B cell (primary cell): ENCODE results near the gene PPP1R8. TPM values are rescaled to one million over a fixed set of nuclear protein-coding genes. Genes with fewer than 3 reads are reported as not detected.
"Not testable (repeated sequence)": the region's sequence is repeated elsewhere in the genome, so short reads cannot be mapped to it uniquely, and the experiment has no call there.

Experiments used
- ATAC-seq: fragments of 200-7000 bp; cut with Tn5 transposase; one replicate; pipeline ENCODE4 v1.10.0; 2021; ENCODE audit warnings: low read depth, mild to moderate bottlenecking, moderate number of reproducible peaks, moderate library complexity
- CTCF ChIA-PET: fragments of 350-600 bp; sonication (Branson Sonifier 250); formaldehyde crosslinking; loops from one replicate; lab custom pipeline; 2021; ENCODE audit warnings: antibody characterized with exemption, inconsistent platforms; lab: Charles Lee
- POLR2A ChIA-PET: fragments of 350-600 bp; sonication (Branson Sonifier 250); formaldehyde crosslinking; loops from one replicate; lab custom pipeline; 2021; ENCODE audit warnings: antibody characterized with exemption; lab: Charles Lee
- DNase-seq: peaks from one replicate; pipeline ENCODE4 v3.0.0; 2013
- H2AFZ ChIP-seq: 2 replicates; pipeline ENCODE4 v1.6.1; 2012; ENCODE audit warnings: mild to moderate bottlenecking, low read depth, low read length; ENCODE audit not compliant: insufficient read depth, poor library complexity, severe bottlenecking
- H3K27ac ChIP-seq, 2 donors: 1 replicate in 1 of 2; 2 replicates in 1 of 2; pipeline ENCODE4 v1.5.1; 2012 to 2013; ENCODE audit warnings: low read length in 2 of 2, mild to moderate bottlenecking in 2 of 2, moderate library complexity in 1 of 2
- H3K27me3 ChIP-seq, 4 experiments: fragments of 200-600 bp in 1 of 4; sonication (generic) in 1 of 4; replicated peaks in 1 of 4; 1 replicate in 2 of 4; 2 replicates in 2 of 4; pipeline versions ENCODE4 v1.6.1 to v1.7.0; 2013 to 2016; ENCODE audit warnings: low read length in 3 of 4, mild to moderate bottlenecking in 2 of 4, mixed read lengths in 1 of 4, moderate library complexity in 1 of 4; ENCODE audit not compliant: insufficient read depth in 4 of 4, control insufficient read depth in 3 of 4; ENCODE audit errors: control extremely low read depth in 1 of 4
- H3K36me3 ChIP-seq, 2 experiments: replicated peaks in 1 of 2; 1 replicate in 1 of 2; 2 replicates in 1 of 2; pipeline versions ENCODE4 v1.6.1 to v1.7.1; 2013; ENCODE audit warnings: low read length in 1 of 2; ENCODE audit not compliant: insufficient read depth in 2 of 2, control insufficient read depth in 1 of 2; ENCODE audit errors: control extremely low read depth in 1 of 2, extremely low read depth in 1 of 2
- H3K4me1 ChIP-seq, 2 donors: fragments of 200-600 bp in 1 of 2; sonication (generic) in 1 of 2; 1 replicate in 1 of 2; 2 replicates in 1 of 2; pipeline versions ENCODE4 v1.5.1 to v1.6.1; 2013 to 2017; ENCODE audit warnings: low read length in 2 of 2; ENCODE audit not compliant: control insufficient read depth in 2 of 2, insufficient read depth in 2 of 2
- H3K4me2 ChIP-seq: replicated peaks from 2 replicates; pipeline ENCODE3; 2012; ENCODE audit warnings: mild to moderate bottlenecking, low read depth, low read length; ENCODE audit not compliant: poor library complexity, severe bottlenecking
- H3K4me3 ChIP-seq, 5 experiments: fragments of 200-600 bp in 1 of 5; sonication (generic) in 1 of 5; 1 replicate in 3 of 5; 2 replicates in 2 of 5; pipeline versions ENCODE4 v1.5.1 to v1.7.0; 2011 to 2016; ENCODE audit warnings: low read length in 4 of 5, mild to moderate bottlenecking in 4 of 5, low read depth in 2 of 5, control low read depth in 1 of 5, moderate library complexity in 1 of 5; ENCODE audit not compliant: insufficient read depth in 1 of 5; ENCODE audit errors: control extremely low read depth in 1 of 5, extremely low read depth in 1 of 5
- H3K79me2 ChIP-seq: fragments of 200-600 bp; sonication (generic); one replicate; pipeline ENCODE4 v1.6.0; 2016; ENCODE audit warnings: low read length; ENCODE audit not compliant: control insufficient read depth, insufficient read depth
- H3K9ac ChIP-seq: fragments of 200-600 bp; sonication (generic); 2 replicates; pipeline ENCODE4 v1.6.1; 2017; ENCODE audit warnings: mild to moderate bottlenecking, low read length, moderate library complexity
- H3K9me3 ChIP-seq, 3 donors: one replicate each; pipeline versions ENCODE4 v1.6.1 to v1.7.1; 2013; ENCODE audit warnings: low read length in 2 of 3; ENCODE audit not compliant: control insufficient read depth in 2 of 3, insufficient read depth in 1 of 3; ENCODE audit errors: control extremely low read depth in 1 of 3
- H4K20me1 ChIP-seq: 2 replicates; pipeline ENCODE4 v1.6.0; 2012; ENCODE audit warnings: mild to moderate bottlenecking, low read length; ENCODE audit not compliant: insufficient read depth, control insufficient read depth, poor library complexity, severe bottlenecking
- H3K27ac Mint-ChIP-seq: one replicate; pipeline ENCODE4 v1.8.0; 2021; ENCODE audit warnings: mixed read lengths
- H3K27me3 Mint-ChIP-seq: one replicate; pipeline ENCODE4 v1.8.0; 2021; ENCODE audit warnings: mixed read lengths
- H3K4me1 Mint-ChIP-seq: one replicate; pipeline ENCODE4 v1.8.0; 2021; ENCODE audit warnings: mixed read lengths
- H3K4me3 Mint-ChIP-seq: one replicate; pipeline ENCODE4 v1.8.0; 2021; ENCODE audit warnings: mixed read lengths
- H3K9me3 Mint-ChIP-seq: one replicate; pipeline ENCODE4 v1.8.0; 2022; ENCODE audit warnings: mixed read lengths; ENCODE audit not compliant: insufficient read depth
- EZH2 ChIP-seq: IDR thresholded peaks from 2 replicates; pipeline ENCODE4 v1.6.1; 2012; ENCODE audit warnings: borderline replicate concordance, low read depth, mild to moderate bottlenecking, moderate library complexity, low read length; ENCODE audit not compliant: insufficient read depth, poor library complexity, severe bottlenecking
- WGBS: methylation state at CpG from one replicate; pipeline ENCODE4 v1.1.5; 2013; ENCODE audit warnings: missing lambda C conversion rate; ENCODE audit not compliant: insufficient coverage; 5-methylcytosine and 5-hydroxymethylcytosine counted together
- intact Hi-C: fragments of 100-400 bp; cut with micrococcal nuclease; formaldehyde crosslinking; loops from one replicate; pipeline ENCODE4 v1.10.0; 2022
- polyA plus RNA-seq: library from polyadenylated mRNA; depleted of rRNA; stranded (reverse); fragments of >200 nt; gene quantifications from 2 replicates; pipeline ENCODE4 v1.2.3, GENCODE V29; 2012
- total RNA-seq, 2 donors: library from RNA; stranded (reverse); fragments of 120-200 nt in 1 of 2; gene quantifications; 1 replicate in 1 of 2; 2 replicates in 1 of 2; pipeline versions ENCODE4 v1.2.3 to v1.2.4, GENCODE V29; 2013 to 2022
- TF ChIP-seq, protein P1 (sequence below): fragments of 200-600 bp; IDR thresholded peaks from one replicate; pipeline ENCODE4 v1.8.0; 2022; ENCODE audit warnings: antibody characterized with exemption, mild to moderate bottlenecking

Gene PPP1R8
- total and polyA plus RNA-seq, 2 donors (not counting 1 experiment from before 2014, with no cell fraction given): 23.9 to 45.1 TPM

DNA sequence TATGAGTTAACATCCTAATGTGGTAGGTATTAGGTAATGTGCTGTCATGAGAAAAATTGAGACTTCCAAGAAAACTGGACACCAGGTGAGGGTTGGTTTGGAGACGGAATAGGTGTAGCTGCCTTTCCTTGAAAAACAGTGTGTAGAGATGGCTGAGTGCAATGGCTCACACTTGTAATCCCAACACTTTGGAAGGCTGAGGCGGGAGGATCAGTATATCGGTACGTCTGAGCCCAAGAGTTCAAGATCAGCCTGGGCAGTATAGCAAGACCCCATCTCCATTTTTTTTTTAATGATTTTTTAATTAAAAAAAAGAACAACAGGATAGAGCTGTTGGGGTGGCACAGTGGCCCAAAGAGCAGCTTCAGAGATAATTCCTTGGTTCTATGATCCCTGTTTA, 6.8 kb upstream of the PPP1R8 start:
- no peaks in the 10 kb centered on the region for H3K79me2 ChIP-seq
- ChIA-PET POLR2A (no interaction called here), CTCF (no interaction called here)
- no peaks in the 10 kb centered on the region for H4K20me1 ChIP-seq
- H3K36me3 ChIP-seq: peaks cover 10 to 20% of the 10 kb centered on the region in 2 experiments
- 100% methylated on average over 1 of the region's 4 CpGs for WGBS
- Mint-ChIP-seq H3K4me3 (no peak overlapping the region), H3K27ac (no peak overlapping the region), H3K27me3 (no peaks in the 10 kb centered on the region), H3K9me3 (no peaks in the 10 kb centered on the region), H3K4me1 (no peaks in the 10 kb centered on the region)
- DNase-seq: no peak
- TF ChIP-seq, protein P1, sequence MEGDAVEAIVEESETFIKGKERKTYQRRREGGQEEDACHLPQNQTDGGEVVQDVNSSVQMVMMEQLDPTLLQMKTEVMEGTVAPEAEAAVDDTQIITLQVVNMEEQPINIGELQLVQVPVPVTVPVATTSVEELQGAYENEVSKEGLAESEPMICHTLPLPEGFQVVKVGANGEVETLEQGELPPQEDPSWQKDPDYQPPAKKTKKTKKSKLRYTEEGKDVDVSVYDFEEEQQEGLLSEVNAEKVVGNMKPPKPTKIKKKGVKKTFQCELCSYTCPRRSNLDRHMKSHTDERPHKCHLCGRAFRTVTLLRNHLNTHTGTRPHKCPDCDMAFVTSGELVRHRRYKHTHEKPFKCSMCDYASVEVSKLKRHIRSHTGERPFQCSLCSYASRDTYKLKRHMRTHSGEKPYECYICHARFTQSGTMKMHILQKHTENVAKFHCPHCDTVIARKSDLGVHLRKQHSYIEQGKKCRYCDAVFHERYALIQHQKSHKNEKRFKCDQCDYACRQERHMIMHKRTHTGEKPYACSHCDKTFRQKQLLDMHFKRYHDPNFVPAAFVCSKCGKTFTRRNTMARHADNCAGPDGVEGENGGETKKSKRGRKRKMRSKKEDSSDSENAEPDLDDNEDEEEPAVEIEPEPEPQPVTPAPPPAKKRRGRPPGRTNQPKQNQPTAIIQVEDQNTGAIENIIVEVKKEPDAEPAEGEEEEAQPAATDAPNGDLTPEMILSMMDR: no peak
- no peak for TF ChIP-seq EZH2
- H3K27ac ChIP-seq: no peak overlapping the region
- no peak overlapping the region for H3K4me2 ChIP-seq
- ATAC-seq: no peak
- no peaks in the 10 kb centered on the region for H3K4me1 ChIP-seq
- H3K9ac ChIP-seq: no peak overlapping the region
- no peak overlapping the region for H2AFZ ChIP-seq
- H3K4me3 ChIP-seq: no peak overlapping the region
- H3K27me3 ChIP-seq: no peaks in the 10 kb centered on the region
- H3K9me3 ChIP-seq: no peaks in the 10 kb centered on the region
- intact Hi-C loops: no loop called here

DNA sequence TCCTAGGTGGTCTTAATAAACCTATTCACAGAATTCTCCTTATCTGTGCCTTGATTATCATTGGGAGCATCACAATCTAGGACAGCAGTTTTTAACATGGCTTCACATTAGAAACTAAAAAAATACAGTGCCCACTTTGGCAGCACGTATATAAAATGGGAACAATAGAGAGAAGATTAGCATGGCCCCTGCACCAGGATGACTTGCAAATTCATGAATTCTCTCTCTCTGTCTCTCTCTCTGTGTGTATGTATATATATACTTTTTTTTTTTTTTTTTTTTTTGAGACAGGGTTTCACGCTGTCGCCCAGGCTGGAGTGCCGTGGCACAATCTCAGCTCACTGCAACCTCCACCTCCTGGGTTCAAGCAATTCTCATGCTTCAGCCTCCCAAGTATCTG, 6.2 kb upstream of the PPP1R8 start:
- ATAC-seq (no peak), DNase-seq (no peak)
- no peaks in the 10 kb centered on the region for H4K20me1 ChIP-seq
- H3K4me3 ChIP-seq: no peak overlapping the region
- H3K4me1 ChIP-seq: no peaks in the 10 kb centered on the region
- no peak overlapping the region for H3K27ac ChIP-seq
- H3K79me2 ChIP-seq: no peaks in the 10 kb centered on the region
- CTCF ChIA-PET: no interaction called here
- Mint-ChIP-seq H3K27me3 (no peaks in the 10 kb centered on the region), H3K4me1 (no peaks in the 10 kb centered on the region), H3K9me3 (no peaks in the 10 kb centered on the region), H3K4me3 (no peak overlapping the region), H3K27ac (no peak overlapping the region)
- TF ChIP-seq EZH2: no peak
- TF ChIP-seq, protein P1: no peak
- no peaks in the 10 kb centered on the region for H3K27me3 ChIP-seq
- no CpG with 5 or more reads among the region's 4 CpGs for WGBS
- intact Hi-C loops: no loop called here
- no peak overlapping the region for H2AFZ ChIP-seq
- peaks cover 9 to 13% of the 10 kb centered on the region in 2 experiments for H3K36me3 ChIP-seq
- H3K9ac ChIP-seq: no peak overlapping the region
- POLR2A ChIA-PET: no interaction called here
- no peak overlapping the region for H3K4me2 ChIP-seq
- no peaks in the 10 kb centered on the region for H3K9me3 ChIP-seq

DNA sequence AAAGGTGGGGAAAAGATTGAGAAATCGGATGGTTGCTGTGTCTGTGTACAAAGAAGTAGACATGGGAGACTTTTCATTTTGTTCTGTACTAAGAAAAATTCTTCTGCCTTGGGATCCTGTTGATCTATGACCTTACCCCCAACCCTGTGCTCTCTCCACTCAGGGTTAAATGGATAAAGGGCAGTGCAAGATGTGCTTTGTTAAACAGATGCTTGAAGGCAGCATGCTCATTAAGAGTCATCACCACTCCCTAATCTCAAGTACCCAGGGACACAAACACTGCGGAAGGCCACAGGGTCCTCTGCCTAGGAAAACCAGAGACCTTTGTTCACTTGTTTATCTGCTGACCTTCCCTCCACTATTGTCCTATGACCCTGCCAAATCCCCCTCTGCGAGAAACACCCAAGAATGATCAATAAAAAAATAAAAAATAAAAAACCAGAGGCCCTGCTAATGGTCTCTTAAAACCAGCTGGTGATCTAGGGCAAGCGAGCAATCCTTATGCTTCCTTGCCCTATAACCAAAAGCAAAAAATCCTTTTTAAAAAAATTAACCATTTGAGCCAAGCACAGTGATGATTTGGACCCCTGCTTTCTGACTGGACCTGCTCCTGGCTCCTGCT, 1.1 kb upstream of the PPP1R8 start:
- intact Hi-C loops, H4K20me1 ChIP-seq, DNase-seq, H3K9me3 Mint-ChIP-seq, H3K27me3 ChIP-seq, ATAC-seq, H3K9me3 ChIP-seq, H3K27me3 Mint-ChIP-seq: not testable (repeated sequence)
- ChIA-PET POLR2A (interaction anchor here (0.7 to 1.5 kb wide), 2 partner anchors 57 to 753 kb away, joined by 4 to 7 read pairs; partner anchors contain the start of gene STX12), CTCF (interaction anchor here (0.6 to 1.0 kb wide), 2 partner anchors 19 to 726 kb away, joined by 3 to 4 read pairs; no protein-coding TSS in a partner anchor)
- peak overlapping the region in 1 of 5 experiments; percentile 98 for H3K4me3 ChIP-seq
- peaks cover 12 to 17% of the 10 kb centered on the region in 2 donors for H3K4me1 ChIP-seq
- H3K9ac ChIP-seq: peak overlapping the region; percentile 98
- peak overlapping the region; percentile 100 for H2AFZ ChIP-seq
- H3K4me1 Mint-ChIP-seq: peaks cover 23% of the 10 kb centered on the region
- H3K4me2 ChIP-seq: peak overlapping the region; percentile 95
- H3K79me2 ChIP-seq: peaks cover 47% of the 10 kb centered on the region
- H3K27ac ChIP-seq: peak overlapping the region in 1 of 2 donors; percentile 55
- WGBS: 100% methylated on average over 1 of the region's 4 CpGs
- peaks cover 0 to 18% of the 10 kb centered on the region in 2 experiments for H3K36me3 ChIP-seq
- peak overlapping the region; percentile 94 for H3K4me3 Mint-ChIP-seq
- peak overlapping the region; percentile 70 for H3K27ac Mint-ChIP-seq
